Stomach smooth muscle (tissue), 2 donors: Measurements from ENCODE around the gene SLC25A29.
"Not testable (repeated sequence)": the region's sequence is repeated elsewhere in the genome, so short reads cannot be mapped to it uniquely, and the experiment has no call there.

Experiments
- H3K27ac ChIP-seq: one replicate; pipeline ENCODE4 v1.7.0; 2013; ENCODE audit warnings: mild to moderate bottlenecking, low read length, inconsistent platforms
- H3K27me3 ChIP-seq, 2 donors: one replicate each; pipeline ENCODE4 v1.7.0; 2013; ENCODE audit warnings: low read length in 2 of 2; ENCODE audit not compliant: insufficient read depth in 2 of 2, control insufficient read depth in 1 of 2
- H3K36me3 ChIP-seq, 2 donors: one replicate each; pipeline ENCODE4 v1.7.0; 2013; ENCODE audit warnings: low read length in 2 of 2; ENCODE audit not compliant: control insufficient read depth in 2 of 2, insufficient read depth in 2 of 2
- H3K4me1 ChIP-seq: one replicate; pipeline ENCODE4 v1.7.0; 2013; ENCODE audit warnings: low read length; ENCODE audit not compliant: control insufficient read depth, insufficient read depth
- H3K4me3 ChIP-seq, 2 donors: one replicate each; pipeline ENCODE4 v1.7.0; 2013; ENCODE audit warnings: low read length in 2 of 2
- H3K9ac ChIP-seq, 2 donors: one replicate each; pipeline ENCODE4 v1.7.0; 2013; ENCODE audit warnings: low read length in 2 of 2, mild to moderate bottlenecking in 1 of 2
- H3K9me3 ChIP-seq, 2 donors: one replicate each; pipeline ENCODE4 v1.7.0; 2013; ENCODE audit warnings: low read length in 2 of 2; ENCODE audit not compliant: control insufficient read depth in 2 of 2
- donor health status: healthy.
- donor health status: Pancreatic carcinoma.

Gene SLC25A29

GRCh38 chr14:100321473-100322137 is 15.4 kb upstream of the SLC25A29 start:
- H3K27me3 ChIP-seq, result no peaks in the 10 kb centered on the region
- no peak overlapping the region for H3K9ac ChIP-seq
- no peak overlapping the region for H3K4me3 ChIP-seq
- no peaks in the 10 kb centered on the region for H3K36me3 ChIP-seq
- H3K9me3 ChIP-seq, result no peaks in the 10 kb centered on the region
- H3K27ac ChIP-seq, result no peak overlapping the region
- peaks cover 4% of the 10 kb centered on the region for H3K4me1 ChIP-seq

DNA sequence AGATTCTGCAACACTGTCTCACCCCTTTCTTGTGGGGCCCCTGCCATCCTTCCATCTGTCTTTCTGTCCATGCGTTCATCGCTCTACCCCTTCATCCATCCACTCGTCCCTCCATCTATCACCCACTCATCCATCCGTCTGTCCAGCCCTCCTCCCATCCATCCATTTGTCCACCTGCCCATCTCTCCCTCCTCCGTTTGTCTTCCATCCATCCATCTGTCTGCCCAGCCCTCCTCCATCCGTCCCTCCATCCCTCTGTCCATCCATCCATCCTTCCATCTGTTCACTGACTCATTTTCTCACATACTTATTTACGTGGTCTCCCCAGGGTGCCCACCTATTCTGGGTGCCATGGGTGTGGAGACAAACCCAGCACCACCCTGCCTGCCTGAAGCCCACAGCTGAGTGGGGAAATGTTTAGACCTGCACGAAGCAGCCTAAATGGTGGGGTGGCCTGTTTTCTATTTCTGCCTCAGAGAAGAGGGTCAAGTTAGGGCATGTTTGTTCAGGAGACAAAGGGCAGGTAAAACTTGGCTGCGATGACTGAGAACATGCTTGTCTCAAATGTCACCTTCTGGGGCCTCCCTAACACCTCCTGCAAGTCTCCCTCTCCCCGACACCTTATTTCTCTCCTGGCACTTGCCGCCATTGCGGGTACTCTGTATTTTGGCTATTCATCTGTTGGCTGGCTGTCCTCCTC is 14.1 kb upstream of the SLC25A29 start:
- H3K9ac ChIP-seq, result no peak overlapping the region
- H3K4me3 ChIP-seq, result no peak overlapping the region
- H3K4me1 ChIP-seq, result peaks cover 4% of the 10 kb centered on the region
- H3K27me3 ChIP-seq, result no peaks in the 10 kb centered on the region
- H3K9me3 ChIP-seq, result peaks cover 0 to under 1% of the 10 kb centered on the region in 2 donors
- H3K36me3 ChIP-seq, result no peaks in the 10 kb centered on the region
- H3K27ac ChIP-seq, result no peak overlapping the region

GRCh38 chr14:100317912-100318808 is 11.9 kb upstream of the SLC25A29 start:
- Histone ChIP-seq H3K27ac (peak overlapping the region; percentile 6), H3K4me1 (peaks cover 4% of the 10 kb centered on the region), H3K4me3 (peak overlapping the region; percentile 45 to 69), H3K36me3 (no peaks in the 10 kb centered on the region), H3K9me3 (peaks cover 0 to 3% of the 10 kb centered on the region in 2 donors), H3K27me3 (peaks cover 0 to 2% of the 10 kb centered on the region in 2 donors), H3K9ac (peak overlapping the region; percentile 35 to 62)

- Histone ChIP-seq H3K9me3 (peaks cover 0 to 3% of the 10 kb centered on the region in 2 donors), H3K9ac (no peak overlapping the region), H3K4me1 (peaks cover 4% of the 10 kb centered on the region), H3K27me3 (peaks cover 0 to 5% of the 10 kb centered on the region in 2 donors), H3K27ac (no peak overlapping the region), H3K4me3 (peak overlapping the region in 1 of 2 donors; percentile 69), H3K36me3 (no peaks in the 10 kb centered on the region)
Measured at GRCh38 chr14:100317389-100317788, 11.1 kb upstream of the SLC25A29 start.

DNA sequence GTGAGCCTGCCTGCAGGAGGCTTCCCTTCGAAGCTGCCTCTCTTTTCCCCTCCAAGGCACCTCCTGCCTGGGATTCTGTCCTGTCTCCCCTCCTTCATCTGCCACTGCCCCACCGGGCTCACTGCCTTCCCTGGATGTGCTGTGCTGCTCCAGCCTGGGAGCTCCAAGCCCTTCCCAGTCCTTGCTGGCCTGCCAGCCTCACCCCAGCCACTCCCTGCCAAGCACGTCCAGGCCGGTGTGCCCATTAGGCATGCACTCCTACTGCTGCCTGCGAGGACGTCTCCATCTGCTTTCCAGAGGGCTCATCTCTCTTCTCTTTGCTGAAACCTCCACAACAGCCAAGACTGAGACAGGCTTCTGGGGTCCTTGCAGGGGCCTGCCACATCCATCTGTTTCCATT is 8.5 kb upstream of the SLC25A29 start:
- peaks cover 4% of the 10 kb centered on the region for H3K4me1 ChIP-seq
- no peak overlapping the region for H3K9ac ChIP-seq
- H3K4me3 ChIP-seq, result no peak overlapping the region
- H3K9me3 ChIP-seq, result peaks cover 0 to 3% of the 10 kb centered on the region in 2 donors
- H3K27ac ChIP-seq, result no peak overlapping the region
- no peaks in the 10 kb centered on the region for H3K36me3 ChIP-seq
- peaks cover 0 to 5% of the 10 kb centered on the region in 2 donors for H3K27me3 ChIP-seq

- Histone ChIP-seq H3K27ac (no peak overlapping the region), H3K27me3 (peaks cover 0 to 5% of the 10 kb centered on the region in 2 donors), H3K36me3 (no peaks in the 10 kb centered on the region), H3K4me1 (peaks cover 8% of the 10 kb centered on the region), H3K4me3 (no peak overlapping the region), H3K9me3 (peaks cover 0 to 3% of the 10 kb centered on the region in 2 donors), H3K9ac (no peak overlapping the region)
Measured at GRCh38 chr14:100313464-100314230, 7.4 kb upstream of the SLC25A29 start.

GRCh38 chr14:100312877-100313400 is 6.7 kb upstream of the SLC25A29 start:
- Histone ChIP-seq H3K4me3 (no peak overlapping the region), H3K27ac (no peak overlapping the region), H3K36me3 (no peaks in the 10 kb centered on the region), H3K9me3 (peaks cover 0 to 3% of the 10 kb centered on the region in 2 donors), H3K9ac (no peak overlapping the region), H3K27me3 (peaks cover 0 to 5% of the 10 kb centered on the region in 2 donors), H3K4me1 (peaks cover 6% of the 10 kb centered on the region)

DNA sequence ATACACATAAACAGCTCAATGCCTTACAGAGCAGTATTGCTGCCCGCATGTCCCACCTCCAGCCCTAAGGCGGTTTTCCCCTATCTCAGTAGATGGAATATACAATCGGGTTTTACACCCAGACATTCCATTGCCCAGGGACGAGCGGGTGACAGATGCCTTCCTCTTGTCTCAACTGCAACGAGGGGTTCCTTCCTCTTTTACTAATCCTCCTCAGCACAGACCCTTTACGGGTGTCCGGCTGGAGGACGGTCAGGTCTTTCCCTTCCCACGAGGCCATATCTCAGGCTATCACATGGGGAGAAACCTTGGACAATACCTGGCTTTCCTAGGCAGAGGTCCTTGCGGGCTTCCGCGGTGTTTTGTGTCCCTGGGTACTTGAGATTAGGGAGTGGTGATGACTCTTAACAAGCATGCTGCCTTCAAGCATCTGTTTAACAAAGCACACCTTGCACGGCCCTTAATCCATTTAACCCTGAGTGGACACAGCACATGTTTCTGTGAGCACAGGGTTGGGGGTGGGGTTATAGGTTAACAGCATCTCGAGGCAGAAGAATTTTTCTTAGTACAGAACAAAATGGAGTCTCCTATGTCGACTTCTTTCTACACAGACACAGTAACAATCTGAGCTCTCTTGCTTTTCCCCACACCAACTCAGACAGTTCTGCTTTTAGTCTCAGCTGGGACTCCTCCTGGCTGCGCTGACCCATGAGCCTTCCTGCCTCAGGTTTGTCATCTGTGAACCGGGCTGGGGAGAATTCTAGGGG is 6.0 kb upstream of the SLC25A29 start:
- not testable (repeated sequence) for H3K36me3 ChIP-seq, H3K9me3 ChIP-seq, H3K4me3 ChIP-seq, H3K27me3 ChIP-seq, H3K27ac ChIP-seq, H3K9ac ChIP-seq
- peaks cover 13% of the 10 kb centered on the region for H3K4me1 ChIP-seq

- Histone ChIP-seq H3K27me3 (peaks cover 0 to 5% of the 10 kb centered on the region in 2 donors), H3K9me3 (no peaks in the 10 kb centered on the region), H3K4me1 (peaks cover 29% of the 10 kb centered on the region), H3K36me3 (no peaks in the 10 kb centered on the region), H3K27ac (no peak overlapping the region), H3K4me3 (no peak overlapping the region), H3K9ac (no peak overlapping the region)
Measured at GRCh38 chr14:100309028-100309737, 2.9 kb upstream of the SLC25A29 start.
